Amygdala (tissue), 56 donors: Measurements from ENCODE around the gene JAKMIP1.

Source experiments
- DNase-seq, 56 donors: peaks; one replicate each; lab custom pipeline; 2025; lab: John Stamatoyannopoulos, UW

Gene JAKMIP1

GRCh38 chr4:6076391-6076790 is 124.0 kb downstream of the JAKMIP1 start:
- DNase-seq, result no peak

- peak in 5 of 56 donors; percentile 11 to 52 (median 37) for DNase-seq
These were observed 125.6 kb downstream of the JAKMIP1 start for GRCh38 chr4:6074758-6075157.

GRCh38 chr4:6071959-6072720 is 128.2 kb downstream of the JAKMIP1 start:
- peak in 2 of 56 donors; percentile 15 to 25 for DNase-seq

GRCh38 chr4:6071191-6071958 is 129.0 kb downstream of the JAKMIP1 start:
- DNase-seq, result no peak

GRCh38 chr4:6069845-6070709 is 130.3 kb downstream of the JAKMIP1 start:
- DNase-seq, result no peak

DNA sequence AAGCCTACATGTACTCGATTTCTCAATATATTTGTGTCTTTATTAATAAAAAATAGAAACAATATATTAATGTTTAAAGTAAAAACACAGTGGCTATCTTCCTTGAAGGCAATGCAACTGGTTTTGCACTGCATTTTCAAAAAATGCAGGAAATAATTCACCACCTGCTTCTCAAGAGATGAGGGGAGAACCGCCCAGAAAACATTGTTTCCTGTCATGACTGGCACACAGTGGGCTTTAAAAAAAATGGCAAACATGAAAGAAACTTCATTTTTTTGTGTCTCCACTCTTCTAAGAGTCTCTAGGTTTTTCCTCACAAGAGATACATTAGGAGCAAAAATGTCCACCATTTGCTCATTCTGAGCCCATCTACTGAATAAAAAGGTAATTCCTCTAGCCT is 131.4 kb downstream of the JAKMIP1 start:
- no peak for DNase-seq

GRCh38 chr4:6065934-6066590 is 134.3 kb downstream of the JAKMIP1 start:
- no peak for DNase-seq

GRCh38 chr4:6065166-6065565 is 135.2 kb downstream of the JAKMIP1 start:
- DNase-seq, result no peak

DNA sequence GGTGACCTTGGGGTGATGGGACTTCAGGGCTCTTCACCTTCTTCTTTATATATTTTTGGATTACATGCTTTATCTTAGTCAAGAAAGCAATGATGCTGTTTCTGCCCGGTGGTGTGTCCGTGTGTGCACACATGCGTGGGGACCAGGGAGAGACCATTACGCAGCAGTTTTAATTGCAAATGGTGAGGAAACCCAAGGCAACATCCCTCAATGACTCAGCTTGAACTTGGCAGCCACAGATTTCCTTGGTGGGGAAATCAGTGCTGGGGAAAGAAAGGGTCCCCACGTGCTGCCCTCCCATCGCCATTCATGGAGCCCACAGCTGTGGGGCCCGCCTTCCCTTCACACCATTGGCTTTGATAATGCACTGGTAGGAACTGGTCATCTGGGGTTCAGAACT is 136.0 kb downstream of the JAKMIP1 start:
- no peak for DNase-seq

GRCh38 chr4:6063684-6064083 is 136.7 kb downstream of the JAKMIP1 start:
- DNase-seq, result no peak

- no peak for DNase-seq
These were observed 138.2 kb downstream of the JAKMIP1 start for GRCh38 chr4:6062133-6062532.

DNA sequence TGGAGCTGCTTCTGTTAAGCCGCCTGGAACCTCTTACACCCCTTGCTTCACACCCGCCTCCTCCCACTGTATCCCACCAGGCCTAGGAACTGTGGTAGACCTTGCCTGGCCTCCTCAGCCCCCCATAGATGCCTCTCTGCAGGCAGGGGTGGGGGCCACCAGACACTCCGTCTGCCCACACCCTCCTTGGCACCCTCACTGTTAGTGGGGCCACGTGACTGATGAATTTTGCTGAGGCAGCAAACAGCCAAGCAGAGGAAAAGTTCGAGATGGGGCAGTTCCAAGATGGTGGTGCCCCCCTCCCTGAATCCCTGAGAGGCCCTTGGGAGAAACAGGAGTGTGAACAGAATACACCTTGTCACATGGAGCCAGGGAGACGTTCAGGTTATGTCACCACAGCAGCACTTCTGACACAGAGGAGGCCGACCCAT is 141.0 kb downstream of the JAKMIP1 start:
- no peak for DNase-seq

DNA sequence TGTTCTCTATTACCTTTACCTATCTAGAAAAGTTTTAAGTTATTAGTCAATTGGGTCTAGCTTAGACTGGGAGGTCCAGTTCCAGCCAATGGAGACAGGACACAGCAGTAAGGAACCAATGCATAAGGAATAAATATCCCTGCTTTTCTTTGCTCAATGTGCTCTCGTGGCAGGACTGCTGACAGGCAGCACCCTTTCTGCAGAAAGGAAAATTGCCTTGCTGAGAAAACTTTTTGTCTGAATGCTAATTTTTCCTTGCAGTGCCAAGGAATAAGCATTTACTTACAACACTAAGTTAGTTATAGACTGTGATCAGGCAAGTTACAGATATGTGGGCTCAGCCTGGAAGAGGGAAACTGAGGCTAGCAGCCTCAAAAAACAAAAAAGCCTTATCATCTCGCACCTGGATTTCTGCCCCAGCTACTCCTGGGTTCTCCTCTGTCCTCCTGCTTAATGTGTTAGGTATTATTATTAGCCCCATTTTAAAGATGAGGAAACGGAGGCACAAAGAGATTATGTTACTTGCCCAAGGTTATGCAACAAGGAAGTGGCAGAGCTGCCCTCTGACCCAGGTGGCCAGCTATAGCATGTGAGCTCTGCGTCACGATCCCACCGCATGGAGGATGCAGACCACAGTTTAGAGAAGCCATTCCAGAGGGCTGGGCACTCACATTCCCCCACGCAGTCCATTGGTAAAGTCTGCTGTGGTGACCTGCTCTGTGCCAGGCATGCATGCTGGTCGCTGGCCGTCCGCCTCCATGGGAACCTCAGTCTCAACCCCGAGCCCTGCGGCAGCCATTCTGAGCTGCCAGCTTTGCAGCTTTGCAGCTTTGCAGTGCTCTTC is 141.6 kb downstream of the JAKMIP1 start:
- no peak for DNase-seq

GRCh38 chr4:6056976-6057766 is 143.2 kb downstream of the JAKMIP1 start:
- DNase-seq, result peak in 7 of 56 donors; percentile 13 to 74 (median 46)

GRCh38 chr4:6055436-6055835 is 144.9 kb downstream of the JAKMIP1 start:
- no peak for DNase-seq

DNA sequence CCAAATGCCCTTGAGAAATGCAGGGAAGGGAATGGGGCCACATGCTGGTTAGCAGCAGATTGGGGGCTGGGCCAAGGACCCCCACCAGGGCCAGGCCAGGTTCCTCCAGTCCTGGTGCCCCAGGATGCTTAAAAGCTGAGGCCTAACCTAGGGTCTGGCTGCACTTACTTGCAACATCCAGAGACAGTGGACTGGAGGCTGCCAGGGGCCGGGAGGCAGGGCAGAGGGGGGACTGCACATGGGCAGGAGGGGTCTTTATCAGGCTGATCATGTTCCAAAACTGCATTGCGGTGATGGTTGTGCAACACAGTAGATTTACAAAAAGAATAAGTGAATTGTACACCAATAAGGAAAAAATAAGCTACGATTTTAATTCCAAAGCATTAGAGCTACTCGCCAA is 145.3 kb downstream of the JAKMIP1 start:
- no peak for DNase-seq

GRCh38 chr4:6054162-6054922 is 146.0 kb downstream of the JAKMIP1 start:
- no peak for DNase-seq

DNA sequence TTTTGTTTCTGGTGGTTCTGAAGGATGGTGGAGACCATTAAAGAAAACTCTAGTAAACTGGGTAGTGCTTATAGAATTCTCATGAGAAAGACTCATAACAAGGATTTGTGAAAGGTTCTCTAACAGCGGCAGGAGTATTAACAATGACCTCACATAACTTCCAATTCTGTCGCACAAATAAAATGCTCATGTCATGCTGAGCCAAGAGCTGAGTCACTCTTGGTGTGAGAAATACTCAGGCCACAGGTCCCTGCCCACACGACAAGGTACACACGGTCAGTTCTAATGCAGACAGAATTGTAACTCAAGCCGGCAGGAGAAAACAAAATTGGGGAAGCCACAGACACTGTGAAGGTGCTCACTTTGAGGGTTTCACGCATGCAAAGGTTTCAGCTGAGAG is 147.7 kb downstream of the JAKMIP1 start:
- no peak for DNase-seq
